ENCODE data around the gene MIA.

GRCh38 chr19:40797166-40797962 is 22.0 kb downstream of the MIA start:
- TF ChIP-seq, protein P1, sequence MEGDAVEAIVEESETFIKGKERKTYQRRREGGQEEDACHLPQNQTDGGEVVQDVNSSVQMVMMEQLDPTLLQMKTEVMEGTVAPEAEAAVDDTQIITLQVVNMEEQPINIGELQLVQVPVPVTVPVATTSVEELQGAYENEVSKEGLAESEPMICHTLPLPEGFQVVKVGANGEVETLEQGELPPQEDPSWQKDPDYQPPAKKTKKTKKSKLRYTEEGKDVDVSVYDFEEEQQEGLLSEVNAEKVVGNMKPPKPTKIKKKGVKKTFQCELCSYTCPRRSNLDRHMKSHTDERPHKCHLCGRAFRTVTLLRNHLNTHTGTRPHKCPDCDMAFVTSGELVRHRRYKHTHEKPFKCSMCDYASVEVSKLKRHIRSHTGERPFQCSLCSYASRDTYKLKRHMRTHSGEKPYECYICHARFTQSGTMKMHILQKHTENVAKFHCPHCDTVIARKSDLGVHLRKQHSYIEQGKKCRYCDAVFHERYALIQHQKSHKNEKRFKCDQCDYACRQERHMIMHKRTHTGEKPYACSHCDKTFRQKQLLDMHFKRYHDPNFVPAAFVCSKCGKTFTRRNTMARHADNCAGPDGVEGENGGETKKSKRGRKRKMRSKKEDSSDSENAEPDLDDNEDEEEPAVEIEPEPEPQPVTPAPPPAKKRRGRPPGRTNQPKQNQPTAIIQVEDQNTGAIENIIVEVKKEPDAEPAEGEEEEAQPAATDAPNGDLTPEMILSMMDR (IDR thresholded peaks at IDR 0.05) = no peak
- TF ChIP-seq POLR2A (IDR thresholded peaks at IDR 0.05) = no peak

Measured in adrenal gland (tissue), 5 donors.